SK-N-SH (cell line): ENCODE data around the gene MXI1. TPM values are rescaled to one million over a fixed set of nuclear protein-coding genes. Genes with fewer than 3 reads are reported as not detected.
"Not testable (repeated sequence)": the region's sequence is repeated elsewhere in the genome, so short reads cannot be mapped to it uniquely, and the experiment has no call there.

Experiments used
- CTCF ChIA-PET: fragments of 300-600, 350-600 bp; formaldehyde crosslinking; extraction: SDS; loops from one replicate; lab custom pipeline; 2021; lab: Yijun Ruan, JAX
- POLR2A ChIA-PET: fragments of 350-600 bp; sonication (Branson Sonifier 250); formaldehyde crosslinking; extraction: SDS; loops from one replicate; lab custom pipeline; 2020; ENCODE audit warnings: antibody characterized with exemption, inconsistent platforms; lab: Yijun Ruan, JAX
- DNase-seq: peaks from one replicate; pipeline ENCODE4 v3.0.0; 2012
- H2AFZ ChIP-seq: fragments of 200-600 bp; sonication (generic); 2 replicates; pipeline ENCODE4 v1.8.1; 2016; ENCODE audit warnings: antibody characterized with exemption, mild to moderate bottlenecking, low read depth
- H3F3A ChIP-seq: fragments of 200-600 bp; sonication (generic); replicated peaks from 2 replicates; pipeline ENCODE3; 2016; ENCODE audit warnings: antibody characterized with exemption, mild to moderate bottlenecking; ENCODE audit not compliant: insufficient read depth
- H3K27ac ChIP-seq, 2 experiments: fragments of 200-500 bp in 1 of 2; fragments of 200-600 bp in 1 of 2; sonication (Bioruptor generic) in 1 of 2; sonication (generic), shearing (Covaris generic) in 1 of 2; 2 replicates each; pipeline versions ENCODE4 v1.5.1 to v1.6.1; 2014 to 2016; ENCODE audit warnings: low read depth in 2 of 2, inconsistent platforms in 1 of 2, low read length in 1 of 2, mild to moderate bottlenecking in 1 of 2, mixed read lengths in 1 of 2
- H3K27me3 ChIP-seq: fragments of 200-600 bp; sonication (generic), shearing (Covaris generic); 2 replicates; pipeline ENCODE4 v1.6.1; 2016; ENCODE audit warnings: mixed run types; ENCODE audit not compliant: insufficient read depth
- H3K36me3 ChIP-seq, 2 experiments: fragments of 200-500 bp in 1 of 2; fragments of 200-600 bp in 1 of 2; sonication (Bioruptor generic) in 1 of 2; sonication (generic) in 1 of 2; replicated peaks in 1 of 2; 2 replicates each; pipeline versions ENCODE3 to v1.5.1; 2014 to 2016; ENCODE audit warnings: low read length in 1 of 2, mild to moderate bottlenecking in 1 of 2; ENCODE audit not compliant: insufficient read depth in 2 of 2, control insufficient read depth in 1 of 2
- H3K4me1 ChIP-seq, 2 experiments: fragments of 200-500 bp in 1 of 2; fragments of 200-600 bp in 1 of 2; sonication (Bioruptor generic) in 1 of 2; sonication (generic), shearing (Covaris generic) in 1 of 2; 2 replicates each; pipeline versions ENCODE4 v1.5.1 to v1.6.1; 2014 to 2016; ENCODE audit warnings: low read depth in 1 of 2, low read length in 1 of 2, mixed run types in 1 of 2; ENCODE audit not compliant: insufficient read depth in 2 of 2, control insufficient read depth in 1 of 2
- H3K4me2 ChIP-seq: fragments of 200-600 bp; sonication (generic), shearing (Covaris generic); 2 replicates; pipeline ENCODE4 v1.6.1; 2017; ENCODE audit warnings: mixed run types
- H3K4me3 ChIP-seq, 2 experiments: fragments of 200-500 bp in 1 of 2; fragments of 200-600 bp in 1 of 2; sonication (Bioruptor generic) in 1 of 2; sonication (generic), shearing (Covaris generic) in 1 of 2; 2 replicates each; pipeline versions ENCODE4 v1.5.1 to v1.8.1; 2014 to 2016; ENCODE audit warnings: low read depth in 2 of 2, inconsistent platforms in 1 of 2, low read length in 1 of 2, mild to moderate bottlenecking in 1 of 2, mixed read lengths in 1 of 2, moderate library complexity in 1 of 2
- H3K79me2 ChIP-seq: fragments of 200-600 bp; sonication (generic); 2 replicates; pipeline ENCODE4 v1.8.1; 2017; ENCODE audit warnings: mild to moderate bottlenecking; ENCODE audit not compliant: insufficient read depth
- H3K9ac ChIP-seq: fragments of 200-600 bp; sonication (generic); 2 replicates; pipeline ENCODE4 v1.6.1; 2017; ENCODE audit warnings: mixed run types
- H3K9me2 ChIP-seq: fragments of 200-600 bp; sonication (generic); 2 replicates; pipeline ENCODE4 v1.6.1; 2017; ENCODE audit warnings: mixed run types
- H3K9me3 ChIP-seq: fragments of 200-600 bp; sonication (generic); 2 replicates; pipeline ENCODE4 v1.6.1; 2017; ENCODE audit warnings: mixed run types, mild to moderate bottlenecking, moderate library complexity
- H4K20me1 ChIP-seq: fragments of 200-600 bp; sonication (generic); 2 replicates; pipeline ENCODE4 v1.6.1; 2017; ENCODE audit warnings: mild to moderate bottlenecking, mixed run types; ENCODE audit not compliant: insufficient read depth
- EZH2phosphoT487 ChIP-seq: fragments of 200-600 bp; sonication (generic); IDR thresholded peaks from 2 replicates; pipeline ENCODE4 v1.6.1; 2017; ENCODE audit warnings: low read depth, mixed run types, mild to moderate bottlenecking, antibody characterized with exemption, moderate library complexity, borderline replicate concordance
- FOXM1 ChIP-seq: IDR thresholded peaks from 2 replicates; pipeline ENCODE4 v1.4.0; 2012; ENCODE audit warnings: low read depth, mild to moderate bottlenecking
- GATA2 ChIP-seq: sonication (generic); formaldehyde crosslinking; IDR thresholded peaks from 2 replicates; pipeline ENCODE4 v1.5.0; 2020; ENCODE audit warnings: mild to moderate bottlenecking, missing genetic modification reagents
- MAX ChIP-seq: IDR thresholded peaks from 2 replicates; pipeline ENCODE4 v1.4.0; 2012; ENCODE audit warnings: low read depth
- MXI1 ChIP-seq: IDR thresholded peaks from 2 replicates; pipeline ENCODE4 v1.6.1; 2012; ENCODE audit warnings: mild to moderate bottlenecking, low read depth, low read length, improper control_type of control experiment
- NRF1 ChIP-seq: IDR thresholded peaks from 2 replicates; pipeline ENCODE4 v1.6.1; 2012; ENCODE audit warnings: low read depth, mild to moderate bottlenecking, low read length
- POLR2AphosphoS5 ChIP-seq: IDR thresholded peaks from 2 replicates; pipeline ENCODE4 v1.6.1; 2012; ENCODE audit warnings: low read depth, low read length
- RAD21 ChIP-seq: IDR thresholded peaks from 2 replicates; pipeline ENCODE4 v1.6.1; 2012; ENCODE audit warnings: mild to moderate bottlenecking, low read length
- REST ChIP-seq: IDR thresholded peaks from 2 replicates; pipeline ENCODE4 v1.6.1; 2012; ENCODE audit warnings: mild to moderate bottlenecking, low read depth, low read length, moderate library complexity
- TEAD4 ChIP-seq: IDR thresholded peaks from 2 replicates; pipeline ENCODE4 v1.4.0; 2012; ENCODE audit warnings: mild to moderate bottlenecking, borderline replicate concordance; ENCODE audit not compliant: insufficient read depth
- YY1 ChIP-seq: IDR thresholded peaks from 2 replicates; pipeline ENCODE4 v1.4.0; 2012; ENCODE audit warnings: low read depth, mild to moderate bottlenecking
- ZBTB33 ChIP-seq: IDR thresholded peaks from 2 replicates; pipeline ENCODE4 v1.4.0; 2012; ENCODE audit warnings: low read depth, borderline replicate concordance
- WGBS: methylation state at CpG from one replicate; pipeline ENCODE4 v1.1.6; 2017; ENCODE audit warnings: low lambda C conversion rate; 5-methylcytosine and 5-hydroxymethylcytosine counted together
- polyA plus RNA-seq, 3 experiments: library from polyadenylated mRNA; depleted of rRNA; stranded (reverse); fragments of >200 nt; gene quantifications; 2 replicates each; pipeline ENCODE4 v1.2.3, GENCODE V29; 2012

MXI1 gene
- polyA plus RNA-seq, 1 of the 3 experiments (the other 2 are of a cell fraction), result 13.8 TPM

GRCh38 chr10:110200503-110200902 is 6.9 kb upstream of the MXI1 start:
- 57% methylated on average over 3 of the region's 3 CpGs for WGBS
- no peak overlapping the region for H3K9ac ChIP-seq
- H3K4me2 ChIP-seq, result no peak overlapping the region
- CTCF ChIA-PET, result interaction anchor here (0.6 to 1.8 kb wide), 2 partner anchors 79 to 316 kb away, joined by 3 to 6 read pairs; no protein-coding TSS in a partner anchor
- H4K20me1 ChIP-seq, result no peaks in the 10 kb centered on the region
- no peaks in the 10 kb centered on the region for H3F3A ChIP-seq
- no peaks in the 10 kb centered on the region for H3K4me1 ChIP-seq
- no peak overlapping the region for H3K27ac ChIP-seq
- H3K27me3 ChIP-seq, result peaks cover 11% of the 10 kb centered on the region; the same call in 1 of the 2 replicates
- POLR2A ChIA-PET, result no interaction called here
- TF ChIP-seq YY1, result no peak
- no peak for TF ChIP-seq GATA2 (CRISPR knock-in tag)
- no peak for TF ChIP-seq FOXM1
- TF ChIP-seq MAX, result no peak
- TF ChIP-seq NRF1, result no peak
- TF ChIP-seq POLR2AphosphoS5, result no peak
- TF ChIP-seq MXI1, result no peak
- no peak for TF ChIP-seq ZBTB33
- TF ChIP-seq RAD21, result no peak
- no peak for TF ChIP-seq REST
- no peak for TF ChIP-seq TEAD4
- TF ChIP-seq EZH2phosphoT487, result no peak
- H3K79me2 ChIP-seq, result no peaks in the 10 kb centered on the region
- no peaks in the 10 kb centered on the region for H3K9me3 ChIP-seq
- H3K9me2 ChIP-seq, result no peaks in the 10 kb centered on the region
- H3K4me3 ChIP-seq, result no peak overlapping the region
- H3K36me3 ChIP-seq, result no peaks in the 10 kb centered on the region
- H2AFZ ChIP-seq, result no peak overlapping the region
- DNase-seq, result no peak

- H3K9me2 ChIP-seq, CTCF ChIA-PET, POLR2A ChIA-PET: not testable (repeated sequence)
Measured at GRCh38 chr10:110201046-110201445, 6.4 kb upstream of the MXI1 start.

More at GRCh38 chr10:110201046-110201445, 6.4 kb upstream of the MXI1 start:
- DNase-seq, H3K4me1 ChIP-seq, H3K4me2 ChIP-seq, H3K9me3 ChIP-seq, H3K27ac ChIP-seq, H4K20me1 ChIP-seq, H3K79me2 ChIP-seq, H2AFZ ChIP-seq, H3K9ac ChIP-seq, H3K36me3 ChIP-seq, H3F3A ChIP-seq, H3K27me3 ChIP-seq, H3K4me3 ChIP-seq: not testable (repeated sequence)
- WGBS, result 75% methylated on average over 8 of the region's 8 CpGs
